Peyer's patch (tissue), 4 donors: ENCODE results near the gene GUCY2D.

Experiments used
- POLR2A ChIP-seq, 2 donors: fragments of 450-650 bp; IDR thresholded peaks; one replicate each; pipeline ENCODE4 v1.5.1; 2017; ENCODE audit warnings: antibody characterized with exemption in 2 of 2, mild to moderate bottlenecking in 2 of 2, moderate library complexity in 2 of 2
- TF ChIP-seq, protein P1 (sequence below), 6 experiments: fragments of 450-650 bp in 4 of 6; fragments of 200-600 bp in 2 of 6; sonication (generic) in 1 of 6; IDR thresholded peaks; one replicate each; pipeline ENCODE4 v1.5.1; 2017 to 2019; ENCODE audit warnings: antibody characterized with exemption in 6 of 6, mild to moderate bottlenecking in 3 of 6, moderate library complexity in 1 of 6

GRCh38 chr17:7992516-7992915, 9.9 kb upstream of the GUCY2D start:
- no peak for TF ChIP-seq POLR2A (IDR thresholded peaks at IDR 0.05)
- TF ChIP-seq, protein P1, sequence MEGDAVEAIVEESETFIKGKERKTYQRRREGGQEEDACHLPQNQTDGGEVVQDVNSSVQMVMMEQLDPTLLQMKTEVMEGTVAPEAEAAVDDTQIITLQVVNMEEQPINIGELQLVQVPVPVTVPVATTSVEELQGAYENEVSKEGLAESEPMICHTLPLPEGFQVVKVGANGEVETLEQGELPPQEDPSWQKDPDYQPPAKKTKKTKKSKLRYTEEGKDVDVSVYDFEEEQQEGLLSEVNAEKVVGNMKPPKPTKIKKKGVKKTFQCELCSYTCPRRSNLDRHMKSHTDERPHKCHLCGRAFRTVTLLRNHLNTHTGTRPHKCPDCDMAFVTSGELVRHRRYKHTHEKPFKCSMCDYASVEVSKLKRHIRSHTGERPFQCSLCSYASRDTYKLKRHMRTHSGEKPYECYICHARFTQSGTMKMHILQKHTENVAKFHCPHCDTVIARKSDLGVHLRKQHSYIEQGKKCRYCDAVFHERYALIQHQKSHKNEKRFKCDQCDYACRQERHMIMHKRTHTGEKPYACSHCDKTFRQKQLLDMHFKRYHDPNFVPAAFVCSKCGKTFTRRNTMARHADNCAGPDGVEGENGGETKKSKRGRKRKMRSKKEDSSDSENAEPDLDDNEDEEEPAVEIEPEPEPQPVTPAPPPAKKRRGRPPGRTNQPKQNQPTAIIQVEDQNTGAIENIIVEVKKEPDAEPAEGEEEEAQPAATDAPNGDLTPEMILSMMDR (IDR thresholded peaks at IDR 0.05) = no peak
